IPS-NIHi11 (cell line): ENCODE results near the gene STH.
"Not testable (repeated sequence)": the region's sequence is repeated elsewhere in the genome, so short reads cannot be mapped to it uniquely, and the experiment has no call there.

Experiments
- DNase-seq: peaks from one replicate; pipeline ENCODE4 v3.0.0; 2012; ENCODE audit warnings: mixed read lengths, low spot score

Gene STH, protein sequence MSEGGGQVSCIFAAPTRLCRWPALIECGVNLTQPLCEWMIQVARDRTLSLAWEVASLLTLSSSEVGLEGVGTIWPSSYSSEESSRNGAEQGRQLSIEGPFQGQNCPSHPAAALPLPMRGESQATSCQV

DNA sequence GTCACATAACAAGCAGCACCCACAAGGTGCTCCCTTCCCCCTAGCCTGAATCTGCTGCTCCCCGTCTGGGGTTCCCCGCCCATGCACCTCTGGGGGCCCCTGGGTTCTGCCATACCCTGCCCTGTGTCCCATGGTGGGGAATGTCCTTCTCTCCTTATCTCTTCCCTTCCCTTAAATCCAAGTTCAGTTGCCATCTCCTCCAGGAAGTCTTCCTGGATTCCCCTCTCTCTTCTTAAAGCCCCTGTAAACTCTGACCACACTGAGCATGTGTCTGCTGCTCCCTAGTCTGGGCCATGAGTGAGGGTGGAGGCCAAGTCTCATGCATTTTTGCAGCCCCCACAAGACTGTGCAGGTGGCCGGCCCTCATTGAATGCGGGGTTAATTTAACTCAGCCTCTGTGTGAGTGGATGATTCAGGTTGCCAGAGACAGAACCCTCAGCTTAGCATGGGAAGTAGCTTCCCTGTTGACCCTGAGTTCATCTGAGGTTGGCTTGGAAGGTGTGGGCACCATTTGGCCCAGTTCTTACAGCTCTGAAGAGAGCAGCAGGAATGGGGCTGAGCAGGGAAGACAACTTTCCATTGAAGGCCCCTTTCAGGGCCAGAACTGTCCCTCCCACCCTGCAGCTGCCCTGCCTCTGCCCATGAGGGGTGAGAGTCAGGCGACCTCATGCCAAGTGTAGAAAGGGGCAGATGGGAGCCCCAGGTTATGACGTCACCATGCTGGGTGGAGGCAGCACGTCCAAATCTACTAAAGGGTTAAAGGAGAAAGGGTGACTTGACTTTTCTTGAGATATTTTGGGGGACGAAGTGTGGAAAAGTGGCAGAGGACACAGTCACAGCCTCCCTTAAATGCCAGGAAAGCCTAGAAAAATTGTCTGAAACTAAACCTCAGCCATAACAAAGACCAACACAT, at the start of gene STH:
TSS of gene STH (plus strand) at position 264 of the 913 bp plus-strand sequence. CDS start at position 294, 30 bp downstream.
- no peak for DNase-seq

DNA sequence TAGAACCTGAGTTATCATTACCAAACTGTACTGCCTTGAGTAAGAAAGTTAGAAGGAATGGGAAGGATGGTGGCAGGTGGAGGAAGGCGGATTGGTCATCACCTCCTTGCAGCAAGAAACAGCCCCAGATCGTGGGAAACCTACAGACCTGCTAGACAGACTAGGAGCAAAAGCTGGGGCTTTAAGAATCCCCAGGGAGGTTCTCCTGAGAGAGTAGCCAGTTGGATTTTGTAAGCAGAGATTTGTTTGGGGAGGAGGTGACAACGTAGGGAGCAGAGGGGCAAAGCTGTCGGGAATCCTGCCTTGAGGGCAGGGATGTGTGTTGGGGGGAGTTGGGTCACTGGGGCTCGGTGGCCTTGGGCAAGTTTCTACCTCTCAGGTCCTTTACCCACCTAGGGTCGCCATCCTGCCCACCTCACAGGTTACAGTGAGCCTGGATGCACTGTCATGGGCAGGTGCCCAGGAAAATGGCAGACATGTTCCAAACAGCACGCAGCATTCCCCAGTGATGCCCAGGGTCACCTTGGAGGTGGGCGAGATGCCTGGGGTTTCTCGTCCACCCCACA, 49.2 kb upstream of the STH start:
- DNase-seq: no peak

DNA sequence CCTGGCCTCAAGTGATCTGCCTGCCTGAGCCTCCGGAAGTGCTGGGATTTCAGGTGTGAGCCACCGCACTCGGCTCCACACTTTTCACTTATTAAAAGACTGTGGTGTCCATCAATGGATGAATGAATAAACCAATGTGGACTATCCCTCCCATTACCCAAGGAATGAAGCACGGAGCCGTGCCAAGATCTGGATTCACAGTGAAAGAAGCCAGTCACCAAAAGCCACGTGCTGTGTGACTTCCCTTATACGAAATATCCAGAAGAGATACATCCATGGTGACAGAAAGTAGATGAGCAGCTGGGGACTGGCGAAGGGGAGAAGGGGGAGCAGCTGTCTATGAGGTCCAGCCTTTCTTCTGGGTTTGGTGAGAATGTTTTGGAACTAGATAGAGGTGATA, 48.2 kb upstream of the STH start:
- DNase-seq: no peak

DNA sequence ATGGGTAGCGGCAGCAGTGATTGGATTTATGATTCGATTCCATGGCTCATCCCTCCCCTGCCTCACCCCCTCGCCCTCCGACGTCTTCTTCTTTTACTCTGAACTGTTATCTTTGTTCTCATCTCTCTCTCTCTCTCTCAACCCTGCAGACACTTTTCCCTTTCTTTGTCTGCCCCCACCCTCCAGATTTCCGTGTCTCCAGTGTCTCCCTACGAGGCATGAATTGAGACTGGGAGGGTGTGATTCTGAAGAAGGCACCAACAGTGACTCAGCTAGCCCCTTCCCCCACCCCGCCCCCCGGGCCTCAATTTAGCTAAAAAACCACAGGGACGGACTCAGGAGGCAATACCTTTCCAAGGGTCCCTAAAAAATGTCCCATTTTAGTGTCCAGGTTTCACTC, 47.6 kb upstream of the STH start:
- no peak for DNase-seq

DNA sequence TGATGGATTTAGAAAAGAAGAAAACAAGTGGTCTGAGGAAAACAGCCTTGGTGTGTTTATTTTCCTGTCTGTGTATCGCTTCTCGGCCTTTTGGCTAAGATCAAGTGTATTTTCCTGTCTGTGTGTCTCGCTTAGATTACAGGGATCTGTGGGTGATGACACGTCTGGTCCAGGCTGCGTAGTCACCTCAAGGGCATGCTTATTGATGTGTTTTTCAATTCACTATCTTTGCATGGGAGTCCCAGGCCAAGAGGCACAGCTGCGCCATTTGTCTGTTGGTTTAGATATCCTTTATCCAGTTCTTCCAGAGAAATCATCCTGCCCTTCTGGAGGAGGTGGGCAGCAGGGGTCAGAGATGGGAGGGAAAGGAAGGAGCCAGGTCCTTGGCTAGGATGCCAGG, 47.1 kb upstream of the STH start:
- DNase-seq: no peak

DNA sequence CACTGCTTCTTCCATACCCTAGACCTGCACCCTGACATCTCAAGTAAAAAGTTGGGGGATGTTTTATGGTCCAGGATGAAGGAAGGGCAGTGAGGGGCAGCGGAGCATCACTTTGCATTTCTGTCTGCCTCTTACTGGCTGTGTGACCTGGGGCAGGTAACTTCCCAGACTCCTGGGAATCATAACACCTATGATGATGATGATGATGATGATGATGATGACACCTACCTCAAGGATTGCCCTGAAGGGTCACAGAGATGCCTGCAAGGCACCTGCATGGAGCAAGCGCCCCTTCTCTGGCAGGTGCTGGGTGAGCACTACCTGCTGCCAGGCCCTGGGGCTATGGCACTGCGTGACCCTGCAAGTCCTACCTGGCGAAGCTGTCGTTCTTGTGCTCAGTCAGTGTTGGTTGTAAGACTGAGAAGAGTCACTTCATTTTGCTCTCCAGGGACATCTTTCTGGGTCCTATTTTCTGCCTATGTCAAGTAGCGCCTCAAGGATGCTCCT, 46.2 kb upstream of the STH start:
- DNase-seq: no peak

DNA sequence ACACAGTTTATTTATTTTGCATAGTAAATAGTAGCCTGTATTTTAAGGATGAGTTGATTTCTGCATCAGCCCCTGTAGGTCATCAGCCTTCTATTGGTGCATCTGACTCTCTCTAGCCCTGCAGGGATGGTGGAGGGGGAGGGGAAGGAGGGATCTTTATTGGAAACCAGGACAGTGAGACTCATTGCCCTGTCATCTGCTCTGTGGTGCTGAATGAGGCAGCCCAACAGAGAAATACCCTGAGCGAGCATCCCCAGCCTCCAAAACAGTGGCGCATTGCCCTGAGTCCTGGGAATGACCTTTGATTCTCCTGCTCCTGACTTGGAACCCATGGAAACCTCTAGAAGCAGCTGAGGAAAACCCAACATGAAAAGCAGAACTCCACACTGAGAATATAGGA, 45.5 kb upstream of the STH start:
- no peak for DNase-seq

DNA sequence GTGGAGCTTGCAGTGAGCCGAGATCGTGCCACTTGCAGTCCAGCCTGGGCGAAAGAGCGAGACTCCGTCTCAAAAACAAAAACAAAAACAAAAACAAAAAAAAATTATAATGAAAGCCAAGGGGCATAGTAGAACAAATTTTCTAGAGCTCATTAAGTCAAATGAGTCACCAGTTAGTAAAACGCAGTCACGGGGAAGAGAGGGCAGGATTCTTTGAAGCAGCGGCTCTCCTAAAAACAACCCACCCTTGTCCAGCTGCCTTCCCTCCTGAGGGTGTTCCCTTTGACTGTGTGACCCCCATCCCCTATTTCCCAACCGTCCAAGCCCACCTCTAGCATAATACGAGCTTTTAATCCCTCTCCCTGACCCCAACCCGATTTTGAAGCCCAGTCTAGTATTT, 44.1 kb upstream of the STH start:
- DNase-seq: no peak

DNA sequence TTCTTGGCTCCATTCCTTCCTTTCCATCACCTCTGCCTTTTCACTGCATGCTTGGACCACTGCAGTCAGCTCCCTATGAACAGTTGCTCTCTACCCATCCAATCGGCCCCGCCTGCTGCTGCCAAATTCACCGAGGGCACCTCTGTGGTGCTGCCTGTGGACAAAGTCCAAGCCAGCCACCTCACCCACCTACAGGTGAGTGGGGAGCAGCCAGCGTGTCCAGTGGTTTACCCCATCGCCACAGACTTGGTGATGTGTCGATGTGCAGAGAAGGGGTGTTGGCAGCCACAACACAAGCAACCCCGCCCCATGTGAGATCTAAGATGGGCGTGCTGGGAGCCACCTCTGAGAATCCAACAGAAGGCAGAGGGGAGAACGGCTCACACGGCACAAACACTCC, 43.7 kb upstream of the STH start:
- DNase-seq: no peak

DNA sequence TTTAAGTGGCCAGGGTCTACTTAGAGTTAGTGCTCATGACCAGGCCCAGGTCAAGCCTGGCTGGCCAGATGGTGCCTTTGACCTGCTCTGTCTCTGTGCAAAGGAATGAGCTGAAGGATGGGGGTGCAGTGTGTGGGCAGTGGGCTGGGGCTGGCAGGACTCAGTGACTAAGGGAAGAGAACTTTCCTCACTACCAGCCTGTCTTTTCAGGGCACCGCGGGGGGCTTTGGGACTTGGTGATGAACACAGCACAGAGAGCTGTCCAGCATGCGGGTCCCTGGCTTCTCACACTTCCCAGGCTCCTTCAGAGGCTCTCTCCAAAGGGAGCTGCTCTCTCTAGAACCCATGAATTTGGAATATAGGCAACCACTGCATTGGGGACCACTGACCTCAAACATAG, 43.0 kb upstream of the STH start:
- no peak for DNase-seq

DNA sequence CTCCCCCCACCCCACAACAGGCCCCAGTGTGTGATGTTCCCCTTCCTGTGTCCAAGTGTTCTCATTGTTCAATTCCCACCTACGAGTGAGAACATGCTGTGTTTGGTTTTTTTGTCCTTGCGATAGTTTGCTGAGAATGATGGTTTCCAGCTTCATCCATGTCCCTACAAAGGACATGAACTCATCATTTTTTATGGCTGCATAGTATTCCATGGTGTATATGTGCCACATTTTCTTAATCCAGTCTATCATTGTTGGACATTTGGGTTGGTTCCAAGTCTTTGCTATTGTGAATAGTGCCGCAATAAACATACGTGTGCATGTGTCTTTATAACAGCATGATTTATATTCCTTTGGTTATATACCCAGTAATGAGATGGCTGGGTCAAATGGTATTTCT, 42.3 kb upstream of the STH start:
- DNase-seq: not testable (repeated sequence)

DNA sequence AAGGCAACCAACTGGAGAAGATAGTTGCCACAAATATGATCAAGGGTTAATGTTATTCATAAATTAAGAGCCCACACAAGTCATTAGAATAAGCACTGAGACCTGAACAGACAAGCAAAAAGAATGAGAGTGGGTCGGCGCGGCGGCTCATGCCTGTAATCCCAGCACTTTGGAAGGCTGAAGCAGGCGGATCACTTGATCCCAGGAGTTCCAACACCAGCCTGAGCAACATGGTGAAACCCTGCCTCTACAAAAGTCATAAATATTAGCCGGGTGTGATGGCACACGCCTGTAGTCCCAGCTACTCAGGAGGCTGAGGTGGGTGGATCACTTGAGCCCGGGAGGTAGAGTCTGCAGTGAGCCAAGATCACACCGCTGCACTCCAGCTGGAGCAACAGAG, 40.7 kb upstream of the STH start:
- DNase-seq: no peak

DNA sequence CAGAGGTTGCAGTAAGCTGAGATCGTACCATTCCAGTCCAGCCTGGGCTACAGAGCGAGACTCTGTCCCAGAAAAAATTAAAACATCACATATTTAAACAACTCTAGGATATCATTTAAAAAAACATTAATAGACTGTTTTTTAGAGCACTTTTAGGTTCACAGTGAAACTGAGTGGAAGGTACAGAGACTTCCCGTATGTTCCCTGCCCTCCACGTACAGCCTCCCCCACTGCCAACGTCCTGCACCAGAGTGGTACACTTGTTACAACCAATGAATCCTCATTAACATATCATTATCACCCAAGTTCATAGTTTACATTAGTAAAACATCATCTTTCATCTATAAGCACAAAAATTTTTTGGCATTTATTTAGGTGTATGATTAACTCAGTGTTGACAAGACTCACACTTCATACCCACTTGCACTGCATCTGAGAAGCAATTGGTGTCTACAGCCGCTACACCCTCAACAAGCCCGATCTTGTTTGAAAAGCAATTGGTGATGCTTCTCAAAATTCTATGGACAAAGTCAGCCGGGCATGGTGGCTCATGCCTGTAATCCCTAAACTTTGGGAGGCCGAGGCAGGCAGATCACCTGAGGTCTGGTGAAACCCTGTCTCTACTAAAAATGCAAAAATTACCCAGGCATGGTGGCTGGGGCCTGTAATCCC, 39.9 kb upstream of the STH start:
- DNase-seq: no peak

DNA sequence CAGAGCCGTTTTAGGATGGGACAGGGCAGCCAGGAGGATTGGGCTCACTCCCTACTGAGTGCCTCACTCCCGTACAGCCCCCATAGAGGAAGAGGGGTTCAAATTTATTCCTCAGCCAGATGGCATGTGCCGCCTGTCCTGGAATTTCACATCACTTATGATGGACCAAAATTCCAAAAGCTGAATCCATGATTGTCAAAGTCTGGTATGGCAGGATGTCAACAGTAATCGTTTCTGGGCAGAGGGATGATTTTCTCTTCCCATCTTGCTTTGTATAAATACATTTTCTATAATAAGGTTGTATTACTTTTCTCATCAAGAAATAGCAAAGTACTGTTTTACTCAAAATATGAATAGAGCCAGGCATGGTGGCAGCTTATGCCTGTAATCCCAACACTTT, 38.7 kb upstream of the STH start:
- no peak for DNase-seq

DNA sequence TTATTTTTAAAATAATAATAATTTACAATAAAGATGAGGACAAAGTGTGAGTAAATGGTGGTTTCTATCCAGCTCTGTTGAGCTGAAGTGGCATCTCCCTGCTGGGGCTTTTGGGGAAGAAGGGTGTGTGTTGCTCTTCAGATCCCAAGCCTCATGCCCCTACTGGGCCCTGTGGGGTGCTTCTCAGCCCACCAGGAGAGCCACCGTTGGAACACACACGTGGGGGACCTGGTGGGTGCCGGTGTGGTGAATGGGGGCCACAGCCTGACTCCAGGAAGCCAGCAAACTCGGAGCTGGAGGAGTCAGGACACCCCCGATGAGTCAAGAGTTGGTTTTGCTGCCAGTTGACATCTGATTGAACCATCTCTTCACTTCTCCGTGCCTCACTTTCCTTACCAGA, 37.8 kb upstream of the STH start:
- DNase-seq: no peak

DNA sequence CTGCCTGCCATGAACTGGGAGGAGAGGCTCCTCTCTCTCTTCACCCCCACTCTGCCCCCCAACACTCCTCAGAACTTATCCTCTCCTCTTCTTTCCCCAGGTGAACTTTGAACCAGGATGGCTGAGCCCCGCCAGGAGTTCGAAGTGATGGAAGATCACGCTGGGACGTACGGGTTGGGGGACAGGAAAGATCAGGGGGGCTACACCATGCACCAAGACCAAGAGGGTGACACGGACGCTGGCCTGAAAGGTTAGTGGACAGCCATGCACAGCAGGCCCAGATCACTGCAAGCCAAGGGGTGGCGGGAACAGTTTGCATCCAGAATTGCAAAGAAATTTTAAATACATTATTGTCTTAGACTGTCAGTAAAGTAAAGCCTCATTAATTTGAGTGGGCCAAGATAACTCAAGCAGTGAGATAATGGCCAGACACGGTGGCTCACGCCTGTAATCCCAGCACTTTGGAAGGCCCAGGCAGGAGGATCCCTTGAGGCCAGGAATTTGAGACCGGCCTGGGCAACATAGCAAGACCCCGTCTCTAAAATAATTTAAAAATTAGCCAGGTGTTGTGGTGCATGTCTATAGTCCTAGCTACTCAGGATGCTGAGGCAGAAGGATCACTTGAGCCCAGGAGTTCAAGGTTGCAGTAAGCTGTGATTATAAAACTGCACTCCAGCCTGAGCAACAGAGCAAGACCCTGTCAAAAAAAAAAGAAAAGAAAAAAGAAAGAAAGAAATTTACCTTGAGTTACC, 36.7 kb upstream of the STH start:
- no peak for DNase-seq

DNA sequence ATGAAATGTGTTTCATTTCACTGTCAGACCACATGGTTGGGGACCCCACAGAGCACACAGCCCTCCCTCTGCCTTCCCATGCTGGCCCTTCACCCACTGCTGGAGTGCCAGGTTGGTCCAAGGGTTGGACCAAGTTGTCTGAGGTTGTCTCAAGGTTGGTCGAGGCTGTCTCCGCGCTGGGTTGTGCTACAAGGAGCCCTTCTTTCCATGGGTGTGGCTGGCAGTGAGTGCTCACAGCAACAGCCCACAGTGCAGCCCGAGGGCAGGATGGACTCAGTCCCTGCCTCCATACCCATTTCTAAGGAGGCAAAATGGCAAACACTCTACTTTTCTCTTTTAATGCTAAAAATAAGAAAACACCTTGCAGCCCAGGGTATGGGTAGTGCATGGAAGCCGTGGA, 35.8 kb upstream of the STH start:
- no peak for DNase-seq

DNA sequence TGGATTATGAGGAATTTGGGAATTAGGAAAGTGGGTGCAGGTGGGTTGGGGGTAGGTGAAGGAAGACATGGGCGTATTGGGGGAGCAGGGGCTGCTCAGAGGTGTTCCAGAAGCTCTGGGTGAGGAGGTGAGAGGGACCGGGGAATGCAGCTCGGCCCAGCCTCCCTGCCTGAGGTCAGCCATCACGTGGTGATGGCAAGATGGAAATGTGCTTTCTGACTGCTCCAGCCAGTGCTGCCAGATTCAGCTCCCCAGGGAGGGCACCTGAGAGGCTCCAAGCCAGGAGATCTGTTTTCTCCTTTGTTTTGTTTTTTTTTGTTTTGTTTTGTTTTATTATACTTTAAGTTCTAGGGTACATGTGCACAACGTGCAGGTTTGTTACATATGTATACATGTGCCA, 35.2 kb upstream of the STH start:
- DNase-seq: no peak

DNA sequence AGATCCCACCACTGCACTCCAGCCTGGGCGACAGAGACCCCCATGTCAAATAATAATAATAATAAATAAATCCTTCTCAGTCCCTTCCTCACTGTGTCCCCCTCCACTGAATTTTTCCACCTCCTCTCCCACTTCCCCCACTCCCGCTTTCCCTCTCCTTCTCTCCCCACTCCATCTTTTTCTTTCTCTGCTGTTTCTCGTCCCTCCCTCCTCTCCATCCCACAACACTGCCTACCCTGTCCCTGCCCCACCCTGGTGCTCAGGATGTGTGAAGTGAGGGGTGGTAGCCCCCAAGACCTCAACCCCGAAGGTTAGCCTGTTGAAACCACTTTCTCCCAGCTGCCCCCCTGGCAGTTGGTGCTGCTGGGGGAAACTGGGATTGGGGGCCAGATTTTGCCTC, 34.4 kb upstream of the STH start:
- DNase-seq: no peak

DNA sequence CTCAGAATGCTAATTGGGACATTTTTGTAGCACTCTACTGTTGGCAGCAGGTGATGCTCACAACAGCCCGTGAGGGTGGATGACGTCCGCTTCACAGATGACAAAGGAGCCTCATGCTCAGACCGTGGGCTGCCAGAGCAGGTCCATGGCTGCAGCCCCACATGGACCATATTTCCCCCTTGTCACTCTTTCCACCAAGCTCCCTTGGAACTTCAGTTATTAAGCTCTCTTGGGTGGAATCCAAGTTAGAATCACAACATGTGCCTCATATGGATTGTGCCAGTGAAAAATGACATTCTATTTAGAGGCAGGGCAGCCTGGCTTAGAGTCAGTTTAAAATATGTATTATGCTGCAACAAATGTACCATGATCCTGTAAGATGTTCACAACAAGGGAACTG, 33.2 kb upstream of the STH start:
- no peak for DNase-seq

DNA sequence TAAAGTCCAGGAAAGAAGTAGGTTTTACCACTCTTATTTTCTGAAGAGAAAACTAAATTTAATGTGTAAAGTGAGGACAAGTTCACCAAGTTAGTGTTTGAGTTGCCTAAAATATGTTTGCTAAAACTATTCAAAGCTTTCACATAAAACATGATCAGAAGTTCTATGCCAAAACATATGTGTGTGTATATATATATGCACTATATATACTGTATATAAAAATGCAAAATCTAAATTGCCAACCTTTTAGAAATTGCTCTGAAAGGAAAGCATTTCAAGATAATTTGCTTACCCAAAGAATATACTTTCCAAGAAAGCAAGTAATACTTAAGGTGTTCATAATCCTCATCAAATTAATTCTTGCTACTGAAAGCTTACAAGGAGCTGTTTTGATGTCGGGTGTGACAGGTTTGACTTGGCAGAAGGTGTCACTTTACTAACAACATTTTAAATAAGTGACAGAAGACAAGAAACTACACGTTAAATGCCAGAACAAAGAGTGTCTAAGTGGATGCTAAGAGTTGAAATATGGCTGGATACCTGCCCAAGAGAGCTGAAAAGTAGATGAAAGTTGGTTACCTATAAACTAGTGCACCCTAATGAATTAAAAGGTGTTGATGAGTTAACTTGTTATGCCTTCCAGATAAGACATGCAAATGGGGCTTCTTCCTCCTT, 32.3 kb upstream of the STH start:
- DNase-seq: no peak

DNA sequence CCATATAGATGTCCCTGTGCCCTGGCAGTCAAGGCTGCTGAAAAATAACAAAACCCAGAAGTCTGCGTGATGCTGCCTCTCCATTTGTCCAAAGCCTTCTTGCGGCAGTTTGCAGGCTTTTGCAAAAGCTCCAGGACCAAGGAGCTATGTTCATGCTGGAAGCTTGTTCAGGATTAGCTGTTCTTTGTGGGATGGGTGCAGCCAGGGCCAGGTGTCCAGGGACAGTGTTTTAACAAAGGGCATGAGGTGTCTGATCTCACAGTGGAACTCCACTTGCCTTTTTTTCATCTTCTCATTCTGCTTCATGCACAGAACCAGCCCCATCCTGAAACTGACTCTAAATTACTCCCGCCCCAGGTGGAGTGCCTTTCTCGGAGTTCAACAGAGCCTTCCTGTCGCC, 31.7 kb upstream of the STH start:
- DNase-seq: no peak
